DOHH2 (cell line): ENCODE measurements around the gene LKAAEAR1.

Source experiments
- CTCF ChIP-seq: fragments of 200-600 bp; sonication (generic); IDR thresholded peaks from one replicate; pipeline ENCODE4 v1.5.1; 2014; ENCODE audit warnings: antibody characterized with exemption, mild to moderate bottlenecking, low read depth, low read length; ENCODE audit not compliant: poor library complexity, severe bottlenecking
- EZH2phosphoT487 ChIP-seq: fragments of 200-600 bp; sonication (generic); IDR thresholded peaks from 2 replicates; pipeline ENCODE4 v1.6.1; 2017; ENCODE audit warnings: borderline replicate concordance, mild to moderate bottlenecking, antibody characterized with exemption, low read length, moderate library complexity, mixed read lengths

- TF ChIP-seq CTCF (no peak), EZH2phosphoT487 (no peak)
These were observed 46.7 kb upstream of the LKAAEAR1 start for GRCh38 chr20:64130876-64131275.
